Fibroblast of skin of left quadriceps (primary cell): ENCODE results near the gene TMEM204.
"Not testable (repeated sequence)": the region's sequence is repeated elsewhere in the genome, so short reads cannot be mapped to it uniquely, and the experiment has no call there.

Source experiments
- DNase-seq, 2 experiments: peaks; one replicate each; pipeline ENCODE4 v3.0.0-alpha.2; 2013; ENCODE audit warnings: low read depth in 2 of 2

The TMEM204 gene

GRCh38 chr16:1592446-1592845 lies 59.0 kb downstream of the TMEM204 start:
- no peak for DNase-seq

- DNase-seq: not testable (repeated sequence)
Measured at GRCh38 chr16:1595511-1595910, 62.0 kb downstream of the TMEM204 start.

DNA sequence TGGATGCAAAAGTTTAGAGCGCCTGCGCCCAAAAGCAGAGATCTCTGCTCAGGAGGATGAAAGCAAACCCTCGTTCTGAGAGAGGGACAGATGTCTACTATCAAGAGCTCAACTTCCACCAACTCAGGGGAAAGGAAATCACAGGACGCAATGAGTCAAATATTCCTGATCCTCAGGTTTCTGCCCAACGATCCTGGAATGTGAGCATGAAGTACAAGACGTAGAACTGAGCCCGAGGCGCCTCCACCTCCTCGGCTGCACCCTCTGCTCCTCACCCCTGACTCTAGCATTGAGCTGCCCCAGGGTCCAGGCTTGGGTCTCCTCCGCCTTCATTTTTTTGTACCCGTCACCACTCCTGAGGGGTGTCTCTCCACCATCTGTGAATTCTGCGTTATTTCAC lies 63.0 kb downstream of the TMEM204 start:
- DNase-seq: no peak

DNA sequence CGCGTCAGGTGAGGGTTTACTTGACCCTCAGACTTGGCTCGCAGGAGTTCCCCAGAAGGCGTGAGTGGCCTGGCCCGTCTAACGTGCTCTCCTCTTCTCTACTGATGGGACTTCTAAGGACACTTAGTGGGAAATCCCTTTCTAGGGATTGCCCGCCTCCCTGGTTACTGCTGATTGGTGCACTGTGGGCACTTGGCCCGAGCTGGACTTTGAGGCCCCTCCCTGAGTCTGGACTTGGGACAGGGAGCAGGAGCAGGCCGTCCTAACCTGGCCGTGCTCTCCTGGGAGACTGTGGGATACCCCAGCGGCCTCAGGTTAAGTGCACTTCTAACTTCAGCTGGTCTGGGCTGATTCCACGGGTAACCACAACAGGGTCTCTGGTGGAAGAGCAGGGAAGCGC lies 63.7 kb downstream of the TMEM204 start:
- DNase-seq: no peak

GRCh38 chr16:1601031-1601430 lies 67.6 kb downstream of the TMEM204 start:
- no peak for DNase-seq

GRCh38 chr16:1601489-1601888 lies 68.0 kb downstream of the TMEM204 start:
- no peak for DNase-seq

DNA sequence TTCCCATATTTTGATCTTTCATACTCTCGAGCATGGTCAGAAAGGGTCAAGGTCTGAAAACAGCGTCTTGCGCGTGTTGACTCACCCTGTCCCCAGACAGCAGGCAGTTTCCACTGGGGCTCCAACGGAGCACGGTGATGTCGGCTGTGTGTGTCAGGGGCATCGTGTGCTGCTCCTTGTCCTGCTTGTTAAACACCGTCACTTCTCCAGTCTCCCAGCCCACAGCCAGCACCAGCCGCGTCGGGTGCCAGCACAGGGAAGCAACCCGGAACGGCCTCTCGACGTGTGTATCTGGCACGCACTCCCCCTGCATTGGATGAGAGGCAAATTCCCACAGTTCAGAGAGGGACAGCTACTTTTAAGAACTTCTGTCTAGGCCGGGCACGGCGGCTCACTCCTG lies 68.8 kb downstream of the TMEM204 start:
- no peak for DNase-seq
